ENCODE data around the gene PIGBOS1. TPM values are rescaled to one million over a fixed set of nuclear protein-coding genes. Genes with fewer than 3 reads are reported as not detected.
A peak's percentile ranks its signal among the peaks of the same experiment; 100 is the strongest.

PIGBOS1 gene
- total and polyA plus RNA-seq, 9 of the 15 experiments (the other 6 are each of a cell fraction or from before 2014, with no cell fraction given) = 25.2 to 76.2 (median 46.0) TPM

DNA sequence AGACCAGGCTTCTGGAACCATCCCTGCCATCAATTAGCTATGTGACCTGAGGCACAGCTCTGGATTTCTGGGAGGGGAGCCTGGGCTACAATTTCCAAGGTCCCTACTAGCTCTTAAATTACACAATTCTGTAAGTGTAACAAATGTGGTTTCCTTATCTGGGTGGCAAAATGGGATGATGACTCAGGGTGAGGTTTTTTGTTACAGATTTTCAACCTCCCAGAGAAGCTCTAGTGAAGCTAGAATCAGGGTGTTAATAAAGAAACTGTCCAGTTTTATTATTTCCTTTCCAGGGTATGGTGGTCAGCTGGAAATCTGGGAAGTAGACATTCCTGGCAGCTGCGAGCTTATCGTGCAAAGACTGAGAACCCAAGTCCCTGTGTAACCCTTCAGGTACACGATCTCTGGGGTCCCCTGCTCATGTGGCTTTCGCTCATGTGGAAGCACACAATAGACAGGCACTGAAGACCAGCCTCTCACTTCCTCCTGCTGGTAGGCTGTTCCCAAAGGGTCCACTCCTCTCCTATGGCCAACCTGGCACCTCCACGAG lies 36.6 kb downstream of the PIGBOS1 start (continued):
- TF ChIP-seq, protein P1, sequence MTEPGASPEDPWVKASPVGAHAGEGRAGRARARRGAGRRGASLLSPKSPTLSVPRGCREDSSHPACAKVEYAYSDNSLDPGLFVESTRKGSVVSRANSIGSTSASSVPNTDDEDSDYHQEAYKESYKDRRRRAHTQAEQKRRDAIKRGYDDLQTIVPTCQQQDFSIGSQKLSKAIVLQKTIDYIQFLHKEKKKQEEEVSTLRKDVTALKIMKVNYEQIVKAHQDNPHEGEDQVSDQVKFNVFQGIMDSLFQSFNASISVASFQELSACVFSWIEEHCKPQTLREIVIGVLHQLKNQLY (CRISPR knock-in tag; conservative IDR thresholded peaks at IDR 0.05) = no peak
- TF ChIP-seq, protein P2, sequence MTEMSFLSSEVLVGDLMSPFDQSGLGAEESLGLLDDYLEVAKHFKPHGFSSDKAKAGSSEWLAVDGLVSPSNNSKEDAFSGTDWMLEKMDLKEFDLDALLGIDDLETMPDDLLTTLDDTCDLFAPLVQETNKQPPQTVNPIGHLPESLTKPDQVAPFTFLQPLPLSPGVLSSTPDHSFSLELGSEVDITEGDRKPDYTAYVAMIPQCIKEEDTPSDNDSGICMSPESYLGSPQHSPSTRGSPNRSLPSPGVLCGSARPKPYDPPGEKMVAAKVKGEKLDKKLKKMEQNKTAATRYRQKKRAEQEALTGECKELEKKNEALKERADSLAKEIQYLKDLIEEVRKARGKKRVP (CRISPR knock-in tag; IDR thresholded peaks at IDR 0.05) = no peak
- TF ChIP-seq KAT2B (IDR thresholded peaks at IDR 0.05; ENCODE audit: low read depth, low read length) (no peak), CHCHD3 (CRISPR knock-in tag; IDR thresholded peaks at IDR 0.05) (no peak), TEAD1 (CRISPR knock-in tag; IDR thresholded peaks at IDR 0.05) (no peak)
- TF ChIP-seq, protein P3, sequence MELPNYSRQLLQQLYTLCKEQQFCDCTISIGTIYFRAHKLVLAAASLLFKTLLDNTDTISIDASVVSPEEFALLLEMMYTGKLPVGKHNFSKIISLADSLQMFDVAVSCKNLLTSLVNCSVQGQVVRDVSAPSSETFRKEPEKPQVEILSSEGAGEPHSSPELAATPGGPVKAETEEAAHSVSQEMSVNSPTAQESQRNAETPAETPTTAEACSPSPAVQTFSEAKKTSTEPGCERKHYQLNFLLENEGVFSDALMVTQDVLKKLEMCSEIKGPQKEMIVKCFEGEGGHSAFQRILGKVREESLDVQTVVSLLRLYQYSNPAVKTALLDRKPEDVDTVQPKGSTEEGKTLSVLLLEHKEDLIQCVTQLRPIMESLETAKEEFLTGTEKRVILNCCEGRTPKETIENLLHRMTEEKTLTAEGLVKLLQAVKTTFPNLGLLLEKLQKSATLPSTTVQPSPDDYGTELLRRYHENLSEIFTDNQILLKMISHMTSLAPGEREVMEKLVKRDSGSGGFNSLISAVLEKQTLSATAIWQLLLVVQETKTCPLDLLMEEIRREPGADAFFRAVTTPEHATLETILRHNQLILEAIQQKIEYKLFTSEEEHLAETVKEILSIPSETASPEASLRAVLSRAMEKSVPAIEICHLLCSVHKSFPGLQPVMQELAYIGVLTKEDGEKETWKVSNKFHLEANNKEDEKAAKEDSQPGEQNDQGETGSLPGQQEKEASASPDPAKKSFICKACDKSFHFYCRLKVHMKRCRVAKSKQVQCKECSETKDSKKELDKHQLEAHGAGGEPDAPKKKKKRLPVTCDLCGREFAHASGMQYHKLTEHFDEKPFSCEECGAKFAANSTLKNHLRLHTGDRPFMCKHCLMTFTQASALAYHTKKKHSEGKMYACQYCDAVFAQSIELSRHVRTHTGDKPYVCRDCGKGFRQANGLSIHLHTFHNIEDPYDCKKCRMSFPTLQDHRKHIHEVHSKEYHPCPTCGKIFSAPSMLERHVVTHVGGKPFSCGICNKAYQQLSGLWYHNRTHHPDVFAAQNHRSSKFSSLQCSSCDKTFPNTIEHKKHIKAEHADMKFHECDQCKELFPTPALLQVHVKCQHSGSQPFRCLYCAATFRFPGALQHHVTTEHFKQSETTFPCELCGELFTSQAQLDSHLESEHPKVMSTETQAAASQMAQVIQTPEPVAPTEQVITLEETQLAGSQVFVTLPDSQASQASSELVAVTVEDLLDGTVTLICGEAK (IDR thresholded peaks at IDR 0.05) = peak; percentile 81
- TF ChIP-seq, protein P3 (CRISPR knock-in tag; IDR thresholded peaks at IDR 0.05) = no peak
- TF ChIP-seq, protein P4, sequence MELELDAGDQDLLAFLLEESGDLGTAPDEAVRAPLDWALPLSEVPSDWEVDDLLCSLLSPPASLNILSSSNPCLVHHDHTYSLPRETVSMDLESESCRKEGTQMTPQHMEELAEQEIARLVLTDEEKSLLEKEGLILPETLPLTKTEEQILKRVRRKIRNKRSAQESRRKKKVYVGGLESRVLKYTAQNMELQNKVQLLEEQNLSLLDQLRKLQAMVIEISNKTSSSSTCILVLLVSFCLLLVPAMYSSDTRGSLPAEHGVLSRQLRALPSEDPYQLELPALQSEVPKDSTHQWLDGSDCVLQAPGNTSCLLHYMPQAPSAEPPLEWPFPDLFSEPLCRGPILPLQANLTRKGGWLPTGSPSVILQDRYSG (tag; conservative IDR thresholded peaks at IDR 0.05; ENCODE audit: low read depth) = no peak
- TF ChIP-seq, protein P5, sequence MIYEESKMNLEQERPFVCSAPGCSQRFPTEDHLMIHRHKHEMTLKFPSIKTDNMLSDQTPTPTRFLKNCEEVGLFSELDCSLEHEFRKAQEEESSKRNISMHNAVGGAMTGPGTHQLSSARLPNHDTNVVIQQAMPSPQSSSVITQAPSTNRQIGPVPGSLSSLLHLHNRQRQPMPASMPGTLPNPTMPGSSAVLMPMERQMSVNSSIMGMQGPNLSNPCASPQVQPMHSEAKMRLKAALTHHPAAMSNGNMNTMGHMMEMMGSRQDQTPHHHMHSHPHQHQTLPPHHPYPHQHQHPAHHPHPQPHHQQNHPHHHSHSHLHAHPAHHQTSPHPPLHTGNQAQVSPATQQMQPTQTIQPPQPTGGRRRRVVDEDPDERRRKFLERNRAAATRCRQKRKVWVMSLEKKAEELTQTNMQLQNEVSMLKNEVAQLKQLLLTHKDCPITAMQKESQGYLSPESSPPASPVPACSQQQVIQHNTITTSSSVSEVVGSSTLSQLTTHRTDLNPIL (CRISPR knock-in tag; IDR thresholded peaks at IDR 0.05) = no peak
- TF ChIP-seq, protein P6, sequence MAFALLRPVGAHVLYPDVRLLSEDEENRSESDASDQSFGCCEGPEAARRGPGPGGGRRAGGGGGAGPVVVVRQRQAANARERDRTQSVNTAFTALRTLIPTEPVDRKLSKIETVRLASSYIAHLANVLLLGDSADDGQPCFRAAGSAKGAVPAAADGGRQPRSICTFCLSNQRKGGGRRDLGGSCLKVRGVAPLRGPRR (CRISPR knock-in tag; IDR thresholded peaks at IDR 0.05) = no peak
